IMR-90 (cell line): Measurements from ENCODE around the gene EYS.

Experiments
- FOS ChIP-seq: fragments of 150-350 bp; IDR thresholded peaks from 2 replicates; pipeline ENCODE4 v1.6.1; 2016; ENCODE audit warnings: low read depth, low read length
- NFE2L2 ChIP-seq: fragments of 150-350 bp; IDR thresholded peaks from 2 replicates; pipeline ENCODE4 v1.6.1; 2016; ENCODE audit warnings: low read depth, mild to moderate bottlenecking, low read length
- POLR2A ChIP-seq: IDR thresholded peaks from 2 replicates; pipeline ENCODE4 v1.6.1; 2012; ENCODE audit warnings: mild to moderate bottlenecking, low read depth, low read length
- RAD21 ChIP-seq: IDR thresholded peaks from 2 replicates; pipeline ENCODE4 v1.6.1; 2012; ENCODE audit warnings: low read length, improper control_type of control experiment
- SMC3 ChIP-seq: fragments of 150-350 bp; IDR thresholded peaks from 2 replicates; pipeline ENCODE4 v1.6.1; 2016; ENCODE audit warnings: low read depth, mild to moderate bottlenecking, antibody characterized with exemption, low read length, moderate library complexity
- TF ChIP-seq, protein P1 (sequence below): conservative IDR thresholded peaks from 2 replicates; pipeline ENCODE4 v1.5.1; 2012; ENCODE audit warnings: mild to moderate bottlenecking, low read depth, low read length, improper control_type of control experiment

GRCh38 chr6:64630901-64631300, 1076.1 kb downstream of the EYS start:
- TF ChIP-seq, protein P1, sequence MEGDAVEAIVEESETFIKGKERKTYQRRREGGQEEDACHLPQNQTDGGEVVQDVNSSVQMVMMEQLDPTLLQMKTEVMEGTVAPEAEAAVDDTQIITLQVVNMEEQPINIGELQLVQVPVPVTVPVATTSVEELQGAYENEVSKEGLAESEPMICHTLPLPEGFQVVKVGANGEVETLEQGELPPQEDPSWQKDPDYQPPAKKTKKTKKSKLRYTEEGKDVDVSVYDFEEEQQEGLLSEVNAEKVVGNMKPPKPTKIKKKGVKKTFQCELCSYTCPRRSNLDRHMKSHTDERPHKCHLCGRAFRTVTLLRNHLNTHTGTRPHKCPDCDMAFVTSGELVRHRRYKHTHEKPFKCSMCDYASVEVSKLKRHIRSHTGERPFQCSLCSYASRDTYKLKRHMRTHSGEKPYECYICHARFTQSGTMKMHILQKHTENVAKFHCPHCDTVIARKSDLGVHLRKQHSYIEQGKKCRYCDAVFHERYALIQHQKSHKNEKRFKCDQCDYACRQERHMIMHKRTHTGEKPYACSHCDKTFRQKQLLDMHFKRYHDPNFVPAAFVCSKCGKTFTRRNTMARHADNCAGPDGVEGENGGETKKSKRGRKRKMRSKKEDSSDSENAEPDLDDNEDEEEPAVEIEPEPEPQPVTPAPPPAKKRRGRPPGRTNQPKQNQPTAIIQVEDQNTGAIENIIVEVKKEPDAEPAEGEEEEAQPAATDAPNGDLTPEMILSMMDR, result no peak
- TF ChIP-seq POLR2A, result no peak
- TF ChIP-seq FOS, result no peak
- TF ChIP-seq NFE2L2, result no peak
- no peak for TF ChIP-seq RAD21
- no peak for TF ChIP-seq SMC3
